Activated naive CD4-positive, alpha-beta T cell treated with anti-CD3 and anti-CD28 coated beads, Interleukin-2, amount 50 U/mL, for 16 hours (primary cell): ENCODE data around the gene BAG5.
"Not testable (repeated sequence)": the region's sequence is repeated elsewhere in the genome, so short reads cannot be mapped to it uniquely, and the experiment has no call there.

Experiments
- DNase-seq: peaks from one replicate; pipeline ENCODE4 v3.0.0-alpha.2; 2020

BAG5 gene

GRCh38 chr14:103562429-103563225 lies at the start of gene BAG5, which contains the start of gene COA8:
Gene BAG5 (minus strand): TSS chr14:103562657. CDS start chr14:103561164, 1,493 bp downstream.
Gene COA8 (plus strand): TSS chr14:103562960. CDS start chr14:103563002, 42 bp downstream.
- DNase-seq, result peak; percentile 90

- DNase-seq, result no peak
Measured at GRCh38 chr14:103611215-103611614, 48.8 kb upstream of the BAG5 start.

GRCh38 chr14:103609081-103609480 lies 46.6 kb upstream of the BAG5 start:
- not testable (repeated sequence) for DNase-seq

- no peak for DNase-seq
Measured at GRCh38 chr14:103607822-103608221, 45.4 kb upstream of the BAG5 start.

GRCh38 chr14:103606963-103607668 lies 44.7 kb upstream of the BAG5 start:
- peak; percentile 27 for DNase-seq

GRCh38 chr14:103604620-103605019 lies 42.2 kb upstream of the BAG5 start:
- DNase-seq, result no peak

- no peak for DNase-seq
Measured at GRCh38 chr14:103600503-103600902, 38.0 kb upstream of the BAG5 start.

- no peak for DNase-seq
Measured at GRCh38 chr14:103597623-103598377, 35.3 kb upstream of the BAG5 start.

- DNase-seq, result no peak
Measured at GRCh38 chr14:103594265-103594664, 31.8 kb upstream of the BAG5 start.

GRCh38 chr14:103593577-103593976 lies 31.1 kb upstream of the BAG5 start:
- no peak for DNase-seq

GRCh38 chr14:103584326-103584915 lies 22.0 kb upstream of the BAG5 start:
- no peak for DNase-seq

- DNase-seq, result no peak
Measured at GRCh38 chr14:103581954-103582703, 19.7 kb upstream of the BAG5 start.

- no peak for DNase-seq
Measured at GRCh38 chr14:103581206-103581605, 18.7 kb upstream of the BAG5 start.

- DNase-seq, result no peak
Measured at GRCh38 chr14:103578401-103579075, 16.1 kb upstream of the BAG5 start.

GRCh38 chr14:103576371-103577024 lies 14.0 kb upstream of the BAG5 start:
- no peak for DNase-seq

GRCh38 chr14:103574707-103575285 lies 12.3 kb upstream of the BAG5 start:
- DNase-seq, result no peak

- no peak for DNase-seq
Measured at GRCh38 chr14:103574104-103574503, 11.6 kb upstream of the BAG5 start.

- DNase-seq, result no peak
Measured at GRCh38 chr14:103569408-103569807, 7.0 kb upstream of the BAG5 start.

GRCh38 chr14:103568952-103569351 lies 6.5 kb upstream of the BAG5 start:
- no peak for DNase-seq

- no peak for DNase-seq
Measured at GRCh38 chr14:103563844-103564505, 1.5 kb upstream of the BAG5 start.
